GM23248 (cell line): Measurements from ENCODE around the gene OR6C74.

ENCODE experiments used
- EZH2 ChIP-seq: fragments of 200-600 bp; sonication (generic); IDR thresholded peaks from 2 replicates; pipeline ENCODE4 v1.6.1; 2018; ENCODE audit warnings: antibody characterized with exemption, mild to moderate bottlenecking; ENCODE audit not compliant: insufficient read depth, poor library complexity, severe bottlenecking
- EZH2phosphoT487 ChIP-seq: fragments of 200-600 bp; sonication (generic); IDR thresholded peaks from 2 replicates; pipeline ENCODE4 v1.6.1; 2018; ENCODE audit warnings: antibody characterized with exemption, moderate library complexity, mild to moderate bottlenecking, low read depth; ENCODE audit not compliant: insufficient read depth

GRCh38 chr12:55253281-55253680 is 8.9 kb downstream of the OR6C74 start:
- TF ChIP-seq EZH2 (no peak), EZH2phosphoT487 (no peak)
